Endothelial cell of umbilical vein (primary cell): Measurements from ENCODE around the gene MYO9B. TPM values are rescaled to one million over a fixed set of nuclear protein-coding genes. Genes with fewer than 3 reads are reported as not detected.

Experiments used
- BruUV-seq: library from RNA; stranded (reverse); fragments of 400-500 nt; replicated peaks from 2 replicates; lab custom pipeline; 2021; lab: Mats Ljungman, UMichigan
- CTCF ChIA-PET: fragments of 300-600, 350-600 bp; sonication (Branson Sonifier 250); formaldehyde crosslinking; loops from one replicate; lab custom pipeline; 2021; ENCODE audit warnings: antibody characterized with exemption, inconsistent platforms; lab: Charles Lee
- POLR2A ChIA-PET: fragments of 300-600, 350-600 bp; sonication (Branson Sonifier 250); formaldehyde crosslinking; loops from one replicate; lab custom pipeline; 2021; ENCODE audit warnings: antibody characterized with exemption, inconsistent platforms; lab: Charles Lee
- DNase-seq: peaks from one replicate; pipeline ENCODE4 v3.0.0-alpha.2; 2011; ENCODE audit warnings: low read depth, low spot score
- FAIRE-seq: peaks from 2 replicates; lab custom pipeline; 2011; peaks lifted over from hg19 to GRCh38; lab: Jason Lieb, UNC
- H2AFZ ChIP-seq: 2 replicates; pipeline ENCODE4 v1.6.0; 2012; ENCODE audit warnings: low read depth, low read length, control low read depth, inconsistent platforms
- H3K27ac ChIP-seq: 2 replicates; pipeline ENCODE4 v1.5.1; 2011; ENCODE audit warnings: low read depth, mild to moderate bottlenecking, control low read depth, low read length, moderate library complexity; ENCODE audit not compliant: insufficient read depth
- H3K27me3 ChIP-seq, 2 experiments: 2 replicates each; pipeline versions ENCODE4 v1.6.0 to v1.6.1; 2011; ENCODE audit warnings: low read length in 2 of 2, mixed read lengths in 1 of 2; ENCODE audit not compliant: control insufficient read depth in 2 of 2, insufficient read depth in 2 of 2
- H3K36me3 ChIP-seq, 2 experiments: 2 replicates in 1 of 2; 3 replicates in 1 of 2; pipeline ENCODE4 v1.5.1; 2011; ENCODE audit warnings: low read length in 2 of 2, mild to moderate bottlenecking in 1 of 2, moderate library complexity in 1 of 2; ENCODE audit not compliant: control insufficient read depth in 2 of 2, insufficient read depth in 2 of 2; ENCODE audit errors: extremely low read depth in 1 of 2
- H3K4me1 ChIP-seq: 3 replicates; pipeline ENCODE4 v1.5.1; 2011; ENCODE audit warnings: mild to moderate bottlenecking, low read length; ENCODE audit not compliant: control insufficient read depth, insufficient read depth; ENCODE audit errors: extremely low read depth
- H3K4me2 ChIP-seq: 2 replicates; pipeline ENCODE4 v1.6.1; 2011; ENCODE audit warnings: low read length, control low read depth, mixed read lengths; ENCODE audit not compliant: insufficient read depth
- H3K4me3 ChIP-seq, 3 experiments: fragments of 200-600 bp in 1 of 3; sonication (generic), shearing (Covaris generic) in 1 of 3; replicated peaks in 1 of 3; 2 replicates each; pipeline ENCODE4 v1.5.1; 2011 to 2016; ENCODE audit warnings: control low read depth in 3 of 3, low read length in 3 of 3, mild to moderate bottlenecking in 2 of 3, inconsistent platforms in 1 of 3, low read depth in 1 of 3, moderate library complexity in 1 of 3; ENCODE audit not compliant: insufficient read depth in 1 of 3
- H3K79me2 ChIP-seq: 2 replicates; pipeline ENCODE4 v1.6.0; 2012; ENCODE audit warnings: low read length, inconsistent platforms; ENCODE audit not compliant: control insufficient read depth, insufficient read depth
- H3K9ac ChIP-seq: replicated peaks from 2 replicates; pipeline ENCODE3; 2011; ENCODE audit warnings: low read length, control low read depth; ENCODE audit not compliant: insufficient read depth; ENCODE audit errors: extremely low read depth
- H3K9me1 ChIP-seq: replicated peaks from 3 replicates; pipeline ENCODE4 v1.6.0; 2011; ENCODE audit warnings: mild to moderate bottlenecking, low read length; ENCODE audit not compliant: control insufficient read depth, insufficient read depth; ENCODE audit errors: extremely low read depth
- H3K9me3 ChIP-seq: replicated peaks from 2 replicates; pipeline ENCODE4 v1.5.1; 2012; ENCODE audit warnings: low read length, inconsistent platforms; ENCODE audit not compliant: control insufficient read depth, insufficient read depth
- H4K20me1 ChIP-seq: replicated peaks from 2 replicates; pipeline ENCODE3; 2011; ENCODE audit warnings: mild to moderate bottlenecking, low read length; ENCODE audit not compliant: control insufficient read depth, insufficient read depth; ENCODE audit errors: extremely low read depth
- FOS ChIP-seq: IDR thresholded peaks from 2 replicates; pipeline ENCODE4 v1.6.1; 2011; ENCODE audit warnings: mild to moderate bottlenecking, low read length, moderate library complexity, borderline replicate concordance; ENCODE audit not compliant: insufficient read depth
- POLR2AphosphoS5 ChIP-seq: IDR thresholded peaks from 2 replicates; pipeline ENCODE4 v1.6.1; 2012; ENCODE audit warnings: low read depth, mild to moderate bottlenecking, control low read depth, low read length, moderate library complexity; ENCODE audit not compliant: insufficient read depth
- dilution Hi-C: fragments of 300-500 bp; cut with MboI; formaldehyde crosslinking; loops from one replicate; pipeline ENCODE4 v1.15.0; 2019; ENCODE audit warnings: low sequenced_read_pairs; ENCODE audit not compliant: extremely low pct_ligation_motif_present
- intact Hi-C: fragments of 100-400 bp; cut with micrococcal nuclease; formaldehyde crosslinking; loops from one replicate; pipeline ENCODE4 v1.10.0; 2022
- polyA plus RNA-seq, 4 experiments: library from polyadenylated mRNA; depleted of rRNA in 3 of 4; stranded (reverse) in 3 of 4; unstranded in 1 of 4; fragments of >200 nt; gene quantifications; 2 replicates each; pipeline versions ENCODE4 v1.2.1 to v1.2.3, GENCODE V29; 2011 to 2012; ENCODE audit warnings: missing spikeins in 1 of 4
- total RNA-seq: library from RNA; stranded (reverse); gene quantifications from 2 replicates; pipeline ENCODE4 v1.2.3, GENCODE V29; 2021
- TF ChIP-seq, protein P1 (sequence below): IDR thresholded peaks from 2 replicates; pipeline ENCODE4 v1.6.1; 2011; ENCODE audit not compliant: insufficient read depth, insufficient read length
- TF ChIP-seq, protein P2 (sequence below), 2 donors: IDR thresholded peaks; 1 replicate in 1 of 2; 2 replicates in 1 of 2; pipeline ENCODE4 v1.5.1; 2011; ENCODE audit warnings: low read length in 2 of 2, mild to moderate bottlenecking in 2 of 2, moderate library complexity in 2 of 2, control low read depth in 1 of 2, inconsistent platforms in 1 of 2, low read depth in 1 of 2; ENCODE audit not compliant: insufficient read depth in 1 of 2; ENCODE audit errors: extremely low read depth in 1 of 2

MYO9B gene
- total and polyA plus RNA-seq, 2 donors (not counting 3 experiments of a cell fraction or from before 2014, with no cell fraction given): 64.4 to 119 TPM

DNA sequence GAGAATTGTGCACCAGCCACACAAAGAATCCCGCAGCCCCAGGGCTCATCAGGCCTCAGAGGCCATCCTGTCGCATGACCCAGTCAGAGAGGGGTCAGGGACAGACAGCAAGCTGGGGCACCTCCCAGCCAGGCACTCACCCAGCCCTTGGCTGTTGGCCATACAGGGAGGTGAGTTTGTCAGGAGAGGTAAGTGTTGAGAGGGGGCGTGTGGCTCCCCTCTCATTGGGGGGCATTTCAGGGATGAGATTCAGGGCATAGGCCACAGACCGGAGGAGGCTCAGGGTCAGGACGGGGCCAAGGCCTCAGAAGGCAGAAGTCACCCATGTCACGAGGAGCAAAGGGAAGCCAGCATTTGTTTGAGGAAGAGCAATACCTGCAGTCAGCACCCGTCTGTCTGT is 37.1 kb downstream of the MYO9B start:
- H3K27ac ChIP-seq: no peak overlapping the region
- peaks cover 6% of the 10 kb centered on the region for H3K4me1 ChIP-seq
- dilution Hi-C loops: no loop called here
- H4K20me1 ChIP-seq: no peaks in the 10 kb centered on the region
- H3K79me2 ChIP-seq: peaks cover 63% of the 10 kb centered on the region
- H3K9ac ChIP-seq: no peak overlapping the region
- intact Hi-C loops: no loop called here
- no peak overlapping the region for H2AFZ ChIP-seq
- POLR2A ChIA-PET: no interaction called here
- H3K36me3 ChIP-seq: peaks cover 0 to 14% of the 10 kb centered on the region in 2 experiments
- no peaks in the 10 kb centered on the region for H3K27me3 ChIP-seq
- no peaks in the 10 kb centered on the region for H3K9me1 ChIP-seq
- TF ChIP-seq, protein P1, sequence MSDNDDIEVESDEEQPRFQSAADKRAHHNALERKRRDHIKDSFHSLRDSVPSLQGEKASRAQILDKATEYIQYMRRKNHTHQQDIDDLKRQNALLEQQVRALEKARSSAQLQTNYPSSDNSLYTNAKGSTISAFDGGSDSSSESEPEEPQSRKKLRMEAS: no peak
- TF ChIP-seq FOS: no peak
- TF ChIP-seq, protein P2, sequence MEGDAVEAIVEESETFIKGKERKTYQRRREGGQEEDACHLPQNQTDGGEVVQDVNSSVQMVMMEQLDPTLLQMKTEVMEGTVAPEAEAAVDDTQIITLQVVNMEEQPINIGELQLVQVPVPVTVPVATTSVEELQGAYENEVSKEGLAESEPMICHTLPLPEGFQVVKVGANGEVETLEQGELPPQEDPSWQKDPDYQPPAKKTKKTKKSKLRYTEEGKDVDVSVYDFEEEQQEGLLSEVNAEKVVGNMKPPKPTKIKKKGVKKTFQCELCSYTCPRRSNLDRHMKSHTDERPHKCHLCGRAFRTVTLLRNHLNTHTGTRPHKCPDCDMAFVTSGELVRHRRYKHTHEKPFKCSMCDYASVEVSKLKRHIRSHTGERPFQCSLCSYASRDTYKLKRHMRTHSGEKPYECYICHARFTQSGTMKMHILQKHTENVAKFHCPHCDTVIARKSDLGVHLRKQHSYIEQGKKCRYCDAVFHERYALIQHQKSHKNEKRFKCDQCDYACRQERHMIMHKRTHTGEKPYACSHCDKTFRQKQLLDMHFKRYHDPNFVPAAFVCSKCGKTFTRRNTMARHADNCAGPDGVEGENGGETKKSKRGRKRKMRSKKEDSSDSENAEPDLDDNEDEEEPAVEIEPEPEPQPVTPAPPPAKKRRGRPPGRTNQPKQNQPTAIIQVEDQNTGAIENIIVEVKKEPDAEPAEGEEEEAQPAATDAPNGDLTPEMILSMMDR (IDR thresholded peaks at IDR 0.05; ENCODE audit: extremely low read depth in 1 of 2, insufficient read depth in 1 of 2, low read depth in 1 of 2, low read length in 2 of 2): no peak
- H3K4me3 ChIP-seq: no peak overlapping the region
- no TSS peak for BruUV-seq
- DNase-seq: no peak
- CTCF ChIA-PET: no interaction called here
- no peaks in the 10 kb centered on the region for H3K9me3 ChIP-seq
- FAIRE-seq: no peak
- no peak overlapping the region for H3K4me2 ChIP-seq

DNA sequence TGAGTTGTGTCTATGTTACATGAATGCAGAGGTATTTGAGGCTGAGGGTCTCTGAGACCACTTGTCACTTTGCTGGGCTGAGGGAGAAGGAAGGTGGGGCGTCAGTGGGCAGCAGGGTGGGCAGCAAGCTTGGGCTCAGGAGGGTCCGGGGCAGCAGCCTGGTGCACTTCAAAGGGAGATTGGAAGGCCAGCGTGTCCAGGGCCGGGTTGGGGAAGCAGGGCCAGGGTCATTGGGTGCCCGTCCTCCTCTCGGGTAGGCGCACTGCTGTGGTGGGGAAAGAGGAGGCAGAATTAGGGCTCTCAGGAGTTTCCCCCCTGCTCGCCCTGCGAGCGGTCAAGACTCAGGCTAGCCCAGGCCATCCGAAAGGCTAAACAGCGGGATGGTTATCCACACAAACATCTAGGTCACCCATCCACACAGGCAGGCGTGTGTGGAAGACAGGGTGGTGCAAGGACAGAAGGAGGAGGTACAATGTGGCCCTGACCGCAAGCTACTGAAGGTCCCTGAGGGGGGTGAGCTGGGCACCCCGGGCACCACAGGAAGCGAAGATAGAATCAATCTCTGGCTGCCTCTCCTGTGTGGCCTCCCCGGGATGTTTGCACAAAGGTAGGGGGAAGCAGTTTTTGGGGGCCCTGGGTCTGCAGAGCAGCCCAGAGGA is 37.7 kb downstream of the MYO9B start:
- H3K4me1 ChIP-seq: peaks cover 4% of the 10 kb centered on the region
- dilution Hi-C loops: no loop called here
- BruUV-seq: no TSS peak

More for the DNA sequence above, 37.7 kb downstream of the MYO9B start:
- ChIA-PET CTCF (no interaction called here), POLR2A (no interaction called here)
- no peaks in the 10 kb centered on the region for H3K9me3 ChIP-seq
- H3K27me3 ChIP-seq: no peaks in the 10 kb centered on the region
- TF ChIP-seq POLR2AphosphoS5: no peak
- no peak overlapping the region for H3K4me3 ChIP-seq
- no peak overlapping the region for H3K9ac ChIP-seq
- H3K4me2 ChIP-seq: no peak overlapping the region
- intact Hi-C loops: no loop called here
- no peak for FAIRE-seq
- no peak overlapping the region for H3K27ac ChIP-seq
- no peaks in the 10 kb centered on the region for H3K9me1 ChIP-seq
- DNase-seq: no peak
- H3K79me2 ChIP-seq: peaks cover 64% of the 10 kb centered on the region
- no peak overlapping the region for H2AFZ ChIP-seq
- no peaks in the 10 kb centered on the region for H4K20me1 ChIP-seq
- H3K36me3 ChIP-seq: peaks cover 0 to 14% of the 10 kb centered on the region in 2 experiments
